ENCODE data around the gene LSAMP. TPM values are rescaled to one million over a fixed set of nuclear protein-coding genes. Genes with fewer than 3 reads are reported as not detected.

The LSAMP gene
- total RNA-seq, 1 experiment from 2014 or later: 0.90 TPM

GRCh38 chr3:116070061-116070460, 375.2 kb downstream of the LSAMP start:
- Histone ChIP-seq H3T11ph (ENCODE audit: low read length) (no peak overlapping the region), H3K18ac (ENCODE audit: insufficient read length, low read depth, low read length) (no peak overlapping the region), H3K56ac (ENCODE audit: insufficient read length, low read depth, low read length) (no peak overlapping the region), H4K5ac (ENCODE audit: insufficient read length, low read depth, low read length) (no peak overlapping the region), H4K20me1 (ENCODE audit: control insufficient read depth, insufficient read depth, insufficient read length) (no peaks in the 10 kb centered on the region), H4K8ac (replicated peaks; ENCODE audit: insufficient read length, low read depth, low read length) (no peak overlapping the region), H3K23me2 (ENCODE audit: insufficient read length, low read depth, low read length, poor library complexity, severe bottlenecking) (no peaks in the 10 kb centered on the region), H3K23ac (ENCODE audit: insufficient read length, low read depth, low read length) (no peak overlapping the region), H3K9ac (ENCODE audit: extremely low read depth, insufficient read length, low read length) (no peak overlapping the region), H2BK12ac (ENCODE audit: insufficient read length, low read depth, low read length) (no peak overlapping the region), H3K79me1 (ENCODE audit: insufficient read depth, low read depth, low read length, poor library complexity, severe bottlenecking) (no peaks in the 10 kb centered on the region), H2BK5ac (ENCODE audit: insufficient read length, low read length) (no peak overlapping the region), H3K27ac (ENCODE audit: insufficient read length, low read depth, low read length) (no peak overlapping the region), H3K79me2 (ENCODE audit: insufficient read depth, low read length) (no peaks in the 10 kb centered on the region), H3K4me2 (ENCODE audit: insufficient read depth, insufficient read length, low read length) (no peak overlapping the region), H2BK120ac (ENCODE audit: low read depth, low read length, poor library complexity, severe bottlenecking) (no peak overlapping the region), H3K4me1 (ENCODE audit: insufficient read depth, low read length) (no peaks in the 10 kb centered on the region), H2BK20ac (ENCODE audit: low read depth, low read length, poor library complexity, severe bottlenecking) (no peak overlapping the region), H2AK5ac (ENCODE audit: insufficient read length, low read length) (no peak overlapping the region), H2AFZ (ENCODE audit: low read length) (no peak overlapping the region), H3K27me3 (ENCODE audit: insufficient read depth, low read length) (no peaks in the 10 kb centered on the region), H3K14ac (ENCODE audit: insufficient read depth, low read length) (no peak overlapping the region), H3K9me3 (ENCODE audit: control insufficient read depth, low read depth, low read length) (no peaks in the 10 kb centered on the region), H4K91ac (ENCODE audit: insufficient read length, low read depth, low read length) (no peak overlapping the region), H2BK15ac (ENCODE audit: low read depth, low read length) (no peak overlapping the region), H3K4ac (ENCODE audit: low read depth, low read length) (no peak overlapping the region)
- no peaks in the 10 kb centered on the region for H3K27me3 Mint-ChIP-seq (ENCODE audit: low read depth)
- peaks cover 3% of the 10 kb centered on the region in 2 experiments; a peak in 3 of 4 replicates for H3K4me1 Mint-ChIP-seq
- no CpG with 5 or more reads among the region's 2 CpGs for WGBS (ENCODE audit: extremely low coverage, insufficient read length, low lambda C conversion rate)
- no peaks in the 10 kb centered on the region; a peak in 1 of 7 replicates for H3K36me3 Mint-ChIP-seq (ENCODE audit: insufficient read depth in 1 of 3, low read depth in 3 of 3)
- no peak overlapping the region for H3K4me3 Mint-ChIP-seq
- no peaks in the 10 kb centered on the region for H3K9me3 Mint-ChIP-seq
- no peak for DNase-seq
- no peak for TF ChIP-seq CTCF (conservative IDR thresholded peaks at IDR 0.05)
- H3K27ac Mint-ChIP-seq: no peak overlapping the region
